Fibroblast of lung (primary cell): ENCODE measurements around the gene DNPH1. TPM values are rescaled to one million over a fixed set of nuclear protein-coding genes. Genes with fewer than 3 reads are reported as not detected.

Experiments used
- DNase-seq, 2 donors: peaks; one replicate each; pipeline versions ENCODE4 v3.0.0 to v3.0.0-alpha.2; 2010; ENCODE audit warnings: low read depth in 2 of 2
- H2AFZ ChIP-seq: 2 replicates; pipeline ENCODE4 v1.5.1; 2012; ENCODE audit warnings: low read length, control low read depth, inconsistent platforms
- H3K27ac ChIP-seq: 2 replicates; pipeline ENCODE4 v1.5.1; 2011; ENCODE audit warnings: low read length, control low read depth; ENCODE audit not compliant: insufficient read depth
- H3K27me3 ChIP-seq: 2 replicates; pipeline ENCODE4 v1.5.1; 2011; ENCODE audit warnings: mild to moderate bottlenecking, low read length; ENCODE audit not compliant: control insufficient read depth, insufficient read depth
- H3K36me3 ChIP-seq: 2 replicates; pipeline ENCODE4 v1.5.1; 2011; ENCODE audit warnings: low read length; ENCODE audit not compliant: control insufficient read depth, insufficient read depth
- H3K4me1 ChIP-seq: 2 replicates; pipeline ENCODE4 v1.5.1; 2011; ENCODE audit warnings: low read length; ENCODE audit not compliant: control insufficient read depth, insufficient read depth; ENCODE audit errors: extremely low read depth
- H3K4me2 ChIP-seq: 2 replicates; pipeline ENCODE4 v1.5.1; 2011; ENCODE audit warnings: low read length, control low read depth; ENCODE audit not compliant: insufficient read depth; ENCODE audit errors: extremely low read depth
- H3K4me3 ChIP-seq, 4 experiments: fragments of 200-600 bp in 1 of 4; sonication (generic) in 1 of 4; replicated peaks in 1 of 4; 2 replicates each; pipeline ENCODE4 v1.5.1; 2011 to 2016; ENCODE audit warnings: low read length in 4 of 4, low read depth in 3 of 4, mild to moderate bottlenecking in 3 of 4, control low read depth in 2 of 4, inconsistent platforms in 1 of 4, mixed read lengths in 1 of 4; ENCODE audit not compliant: insufficient read depth in 1 of 4; ENCODE audit errors: control extremely low read depth in 1 of 4
- H3K79me2 ChIP-seq: 2 replicates; pipeline ENCODE4 v1.5.1; 2012; ENCODE audit warnings: mild to moderate bottlenecking, low read length, inconsistent platforms; ENCODE audit not compliant: control insufficient read depth, insufficient read depth
- H3K9ac ChIP-seq: 2 replicates; pipeline ENCODE4 v1.5.1; 2011; ENCODE audit warnings: mild to moderate bottlenecking, low read length, control low read depth; ENCODE audit not compliant: insufficient read depth
- H3K9me3 ChIP-seq: 2 replicates; pipeline ENCODE4 v1.5.1; 2012; ENCODE audit warnings: low read depth, low read length; ENCODE audit not compliant: control insufficient read depth, insufficient read depth
- H4K20me1 ChIP-seq: 2 replicates; pipeline ENCODE4 v1.5.1; 2011; ENCODE audit warnings: low read length; ENCODE audit not compliant: control insufficient read depth, insufficient read depth; ENCODE audit errors: extremely low read depth
- EZH2 ChIP-seq: IDR thresholded peaks from 2 replicates; pipeline ENCODE4 v1.5.1; 2012; ENCODE audit warnings: low read length, control low read depth, mild to moderate bottlenecking; ENCODE audit errors: missing control alignments
- polyA plus RNA-seq, 2 donors: library from polyadenylated mRNA; depleted of rRNA in 1 of 2; stranded (reverse) in 1 of 2; unstranded in 1 of 2; fragments of >200 nt; gene quantifications; 2 replicates each; pipeline ENCODE4 v1.2.1, GENCODE V29; 2011 to 2012; ENCODE audit warnings: missing spikeins in 1 of 2
- total RNA-seq: library from RNA; depleted of rRNA; stranded (reverse); fragments of >200 nt; gene quantifications from 2 replicates; pipeline ENCODE4 v1.2.1, GENCODE V29; 2014
- TF ChIP-seq, protein P1 (sequence below), 2 donors: IDR thresholded peaks in 1 of 2; conservative IDR thresholded peaks in 1 of 2; 1 replicate in 1 of 2; 2 replicates in 1 of 2; pipeline ENCODE4 v1.5.1; 2011 to 2012; ENCODE audit warnings: low read length in 2 of 2, control low read depth in 1 of 2, inconsistent platforms in 1 of 2, low read depth in 1 of 2, mild to moderate bottlenecking in 1 of 2

The DNPH1 gene
- total and polyA plus RNA-seq, 2 donors (not counting 1 experiment from before 2014, with no cell fraction given): 31.2 to 52.5 TPM

DNA sequence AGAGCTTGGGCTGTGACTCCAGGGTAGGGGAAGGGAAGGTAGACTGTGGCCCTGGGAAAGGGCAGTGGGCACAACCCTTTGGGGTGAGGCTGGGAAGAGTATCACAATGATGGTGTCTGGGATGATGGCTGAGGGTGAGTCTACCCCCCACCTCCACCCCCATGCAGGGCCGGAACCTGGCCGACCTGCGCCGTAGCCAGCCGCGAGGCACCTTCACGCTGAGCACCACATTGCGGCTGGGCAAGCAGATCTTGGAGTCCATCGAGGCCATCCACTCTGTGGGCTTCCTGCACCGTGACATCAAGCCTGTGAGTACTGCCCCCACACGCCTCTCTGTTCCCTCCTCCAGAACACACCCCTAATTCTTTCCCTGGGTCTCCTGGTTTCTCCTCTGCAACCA, 24.1 kb upstream of the DNPH1 start:
- no peak overlapping the region for H3K4me2 ChIP-seq
- TF ChIP-seq, protein P1, sequence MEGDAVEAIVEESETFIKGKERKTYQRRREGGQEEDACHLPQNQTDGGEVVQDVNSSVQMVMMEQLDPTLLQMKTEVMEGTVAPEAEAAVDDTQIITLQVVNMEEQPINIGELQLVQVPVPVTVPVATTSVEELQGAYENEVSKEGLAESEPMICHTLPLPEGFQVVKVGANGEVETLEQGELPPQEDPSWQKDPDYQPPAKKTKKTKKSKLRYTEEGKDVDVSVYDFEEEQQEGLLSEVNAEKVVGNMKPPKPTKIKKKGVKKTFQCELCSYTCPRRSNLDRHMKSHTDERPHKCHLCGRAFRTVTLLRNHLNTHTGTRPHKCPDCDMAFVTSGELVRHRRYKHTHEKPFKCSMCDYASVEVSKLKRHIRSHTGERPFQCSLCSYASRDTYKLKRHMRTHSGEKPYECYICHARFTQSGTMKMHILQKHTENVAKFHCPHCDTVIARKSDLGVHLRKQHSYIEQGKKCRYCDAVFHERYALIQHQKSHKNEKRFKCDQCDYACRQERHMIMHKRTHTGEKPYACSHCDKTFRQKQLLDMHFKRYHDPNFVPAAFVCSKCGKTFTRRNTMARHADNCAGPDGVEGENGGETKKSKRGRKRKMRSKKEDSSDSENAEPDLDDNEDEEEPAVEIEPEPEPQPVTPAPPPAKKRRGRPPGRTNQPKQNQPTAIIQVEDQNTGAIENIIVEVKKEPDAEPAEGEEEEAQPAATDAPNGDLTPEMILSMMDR (conservative IDR thresholded peaks at IDR 0.05 in 1 of 2, IDR thresholded peaks at IDR 0.05 in 1 of 2; ENCODE audit: low read depth in 1 of 2, low read length in 2 of 2): no peak
- TF ChIP-seq EZH2: no peak
- no peaks in the 10 kb centered on the region for H3K79me2 ChIP-seq
- no peak overlapping the region for H3K27ac ChIP-seq
- peaks cover 23% of the 10 kb centered on the region for H3K27me3 ChIP-seq
- H3K4me1 ChIP-seq: no peaks in the 10 kb centered on the region
- no peak overlapping the region for H3K9ac ChIP-seq
- no peak overlapping the region for H3K4me3 ChIP-seq
- H2AFZ ChIP-seq: no peak overlapping the region
- H3K36me3 ChIP-seq: no peaks in the 10 kb centered on the region
- no peaks in the 10 kb centered on the region for H4K20me1 ChIP-seq
- no peaks in the 10 kb centered on the region for H3K9me3 ChIP-seq
- no peak for DNase-seq

GRCh38 chr6:43250992-43251373, 21.7 kb upstream of the DNPH1 start:
- peaks cover 31% of the 10 kb centered on the region for H3K27me3 ChIP-seq
- H3K9me3 ChIP-seq: no peaks in the 10 kb centered on the region
- no peak overlapping the region for H2AFZ ChIP-seq
- no peaks in the 10 kb centered on the region for H3K36me3 ChIP-seq
- H3K4me1 ChIP-seq: no peaks in the 10 kb centered on the region
- no peaks in the 10 kb centered on the region for H4K20me1 ChIP-seq
- H3K9ac ChIP-seq: no peak overlapping the region
- no peak overlapping the region for H3K4me2 ChIP-seq
- no peak for DNase-seq
- H3K27ac ChIP-seq: no peak overlapping the region
- no peaks in the 10 kb centered on the region for H3K79me2 ChIP-seq
- H3K4me3 ChIP-seq: no peak overlapping the region
- TF ChIP-seq EZH2: no peak
- TF ChIP-seq, protein P1 (conservative IDR thresholded peaks at IDR 0.05 in 1 of 2, IDR thresholded peaks at IDR 0.05 in 1 of 2; ENCODE audit: low read depth in 1 of 2, low read length in 2 of 2): no peak

DNA sequence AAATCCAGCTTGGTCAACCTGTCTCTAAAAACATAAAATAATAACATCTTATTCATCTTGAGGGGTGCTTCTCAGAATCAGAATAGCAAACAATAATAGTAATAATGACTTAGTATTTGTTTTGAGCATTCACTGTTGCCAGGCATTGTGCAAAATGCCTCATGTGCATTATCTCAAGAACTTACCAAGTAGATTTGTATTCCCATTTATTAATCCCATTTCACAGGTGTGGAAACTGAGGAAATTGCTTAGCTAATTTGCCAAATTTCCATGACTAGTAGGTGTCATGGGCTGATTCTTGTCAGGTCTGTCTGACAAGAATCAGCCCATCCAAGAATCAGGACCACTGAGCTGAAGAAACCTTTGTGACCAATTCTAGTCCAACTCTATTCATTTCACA, 19.5 kb upstream of the DNPH1 start:
- H3K79me2 ChIP-seq: no peaks in the 10 kb centered on the region
- DNase-seq: no peak
- no peaks in the 10 kb centered on the region for H3K4me1 ChIP-seq
- H2AFZ ChIP-seq: no peak overlapping the region
- no peaks in the 10 kb centered on the region for H3K36me3 ChIP-seq
- H3K9me3 ChIP-seq: no peaks in the 10 kb centered on the region
- peaks cover 50% of the 10 kb centered on the region for H3K27me3 ChIP-seq
- TF ChIP-seq, protein P1 (conservative IDR thresholded peaks at IDR 0.05 in 1 of 2, IDR thresholded peaks at IDR 0.05 in 1 of 2; ENCODE audit: low read depth in 1 of 2, low read length in 2 of 2): no peak
- TF ChIP-seq EZH2: no peak
- no peaks in the 10 kb centered on the region for H4K20me1 ChIP-seq
- H3K9ac ChIP-seq: no peak overlapping the region
- H3K4me2 ChIP-seq: no peak overlapping the region
- no peak overlapping the region for H3K4me3 ChIP-seq
- H3K27ac ChIP-seq: no peak overlapping the region
